GM12878 (cell line): Measurements from ENCODE around the gene DRAXIN.

Experiments
- POLR2A ChIP-seq: IDR thresholded peaks from 2 replicates; pipeline ENCODE4 v1.6.1; 2011; ENCODE audit warnings: low read depth, mild to moderate bottlenecking, low read length
- RAD21 ChIP-seq: IDR thresholded peaks from 2 replicates; pipeline ENCODE4 v1.6.1; 2011; ENCODE audit warnings: mild to moderate bottlenecking, low read depth, low read length, moderate library complexity; ENCODE audit not compliant: insufficient read depth
- RBBP5 ChIP-seq: fragments of 200-600 bp; sonication (generic); conservative IDR thresholded peaks from 2 replicates; pipeline ENCODE4 v1.6.1; 2016
- SREBF2 ChIP-seq: IDR thresholded peaks from 2 replicates; pipeline ENCODE4 v1.6.1; 2012; ENCODE audit warnings: mild to moderate bottlenecking, low read length
- TCF7 ChIP-seq: IDR thresholded peaks from 2 replicates; pipeline ENCODE4 v1.6.1; 2014; ENCODE audit warnings: antibody characterized with exemption, borderline replicate concordance
- TF ChIP-seq, protein P1 (sequence below): IDR thresholded peaks from 2 replicates; pipeline ENCODE4 v1.6.1; 2012; ENCODE audit warnings: low read length, inconsistent platforms
- TF ChIP-seq, protein P2 (sequence below): IDR thresholded peaks from 2 replicates; pipeline ENCODE4 v1.6.1; 2012; ENCODE audit warnings: low read depth, low read length, improper control_type of control experiment

DNA sequence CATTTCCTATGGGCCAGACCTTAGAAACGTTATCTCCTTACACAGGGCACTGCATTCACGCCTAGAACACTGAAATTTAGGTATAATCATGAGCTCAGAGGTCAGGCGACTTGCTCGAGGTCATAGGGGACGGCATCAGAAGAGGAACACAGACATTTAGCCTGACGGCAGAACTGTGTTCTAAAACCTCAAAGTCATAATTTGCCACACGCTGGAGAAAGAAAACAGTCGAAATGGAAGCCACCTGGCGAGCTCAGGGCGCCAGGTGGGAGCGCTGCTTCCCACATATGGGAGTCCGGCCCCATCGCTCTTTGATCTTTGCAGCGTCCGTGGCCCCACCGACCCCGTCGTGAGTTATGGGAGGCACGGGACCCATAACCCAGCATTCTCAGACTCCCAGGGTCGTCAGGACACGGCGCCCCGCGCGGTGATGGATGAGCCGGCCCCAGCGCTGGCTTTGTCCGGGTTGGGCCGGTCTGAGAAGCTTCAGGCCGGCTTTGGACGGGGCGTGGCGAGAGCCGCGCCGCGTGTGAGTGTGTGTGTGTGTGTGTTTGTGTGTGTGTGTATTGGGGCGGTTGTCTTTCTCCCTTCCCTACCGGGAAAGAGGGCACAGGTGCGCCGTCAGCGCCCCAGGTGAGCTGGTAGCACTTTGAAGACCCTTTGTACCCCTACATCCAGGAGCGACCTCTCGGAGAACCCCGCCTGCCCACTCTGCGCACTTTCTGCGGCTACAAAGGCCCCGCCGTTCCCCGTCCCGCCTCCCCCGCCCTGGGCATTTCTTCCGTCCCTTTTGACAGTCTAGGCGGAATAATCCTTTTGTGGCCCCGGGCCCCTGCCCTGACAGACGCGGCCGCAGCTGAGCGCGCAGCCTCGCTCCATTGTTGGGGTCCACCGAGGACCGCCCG, 861 bp upstream of the DRAXIN start:
- TF ChIP-seq, protein P1, sequence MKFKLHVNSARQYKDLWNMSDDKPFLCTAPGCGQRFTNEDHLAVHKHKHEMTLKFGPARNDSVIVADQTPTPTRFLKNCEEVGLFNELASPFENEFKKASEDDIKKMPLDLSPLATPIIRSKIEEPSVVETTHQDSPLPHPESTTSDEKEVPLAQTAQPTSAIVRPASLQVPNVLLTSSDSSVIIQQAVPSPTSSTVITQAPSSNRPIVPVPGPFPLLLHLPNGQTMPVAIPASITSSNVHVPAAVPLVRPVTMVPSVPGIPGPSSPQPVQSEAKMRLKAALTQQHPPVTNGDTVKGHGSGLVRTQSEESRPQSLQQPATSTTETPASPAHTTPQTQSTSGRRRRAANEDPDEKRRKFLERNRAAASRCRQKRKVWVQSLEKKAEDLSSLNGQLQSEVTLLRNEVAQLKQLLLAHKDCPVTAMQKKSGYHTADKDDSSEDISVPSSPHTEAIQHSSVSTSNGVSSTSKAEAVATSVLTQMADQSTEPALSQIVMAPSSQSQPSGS: no peak
- TF ChIP-seq TCF7: no peak
- TF ChIP-seq RAD21: no peak
- TF ChIP-seq, protein P2, sequence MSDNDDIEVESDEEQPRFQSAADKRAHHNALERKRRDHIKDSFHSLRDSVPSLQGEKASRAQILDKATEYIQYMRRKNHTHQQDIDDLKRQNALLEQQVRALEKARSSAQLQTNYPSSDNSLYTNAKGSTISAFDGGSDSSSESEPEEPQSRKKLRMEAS: no peak
- no peak for TF ChIP-seq RBBP5
- TF ChIP-seq POLR2A: no peak
- TF ChIP-seq SREBF2: no peak
